Effector memory CD8-positive, alpha-beta T cell (primary cell): ENCODE results near the gene VOPP1.
"Not testable (repeated sequence)": the region's sequence is repeated elsewhere in the genome, so short reads cannot be mapped to it uniquely, and the experiment has no call there.

Experiments used
- ATAC-seq: fragments of 150-1000 bp; cut with Tn5 transposase; replicated peaks from 2 replicates; pipeline ENCODE4 v1.10.0; 2021; ENCODE audit warnings: mild to moderate bottlenecking, moderate library complexity
- DNase-seq, 3 experiments: peaks; one replicate each; pipeline ENCODE4 v3.0.0; 2021
- H3K27ac Mint-ChIP-seq, 2 donors: one replicate each; pipeline ENCODE4 v1.8.0; 2022; ENCODE audit warnings: mild to moderate bottlenecking in 2 of 2, mixed read lengths in 2 of 2, moderate library complexity in 2 of 2
- H3K27me3 Mint-ChIP-seq, 2 donors: one replicate each; pipeline ENCODE4 v1.8.0; 2022; ENCODE audit warnings: mixed read lengths in 2 of 2
- H3K36me3 Mint-ChIP-seq: one replicate; pipeline ENCODE4 v1.8.0; 2022; ENCODE audit warnings: mild to moderate bottlenecking, moderate library complexity, mixed read lengths; ENCODE audit not compliant: insufficient read depth
- H3K4me1 Mint-ChIP-seq, 2 donors: one replicate each; pipeline ENCODE4 v1.8.0; 2022; ENCODE audit warnings: low read depth in 2 of 2, mixed read lengths in 2 of 2
- H3K4me3 Mint-ChIP-seq, 2 donors: one replicate each; pipeline ENCODE4 v1.8.0; 2022; ENCODE audit warnings: mild to moderate bottlenecking in 2 of 2, mixed read lengths in 2 of 2, moderate library complexity in 2 of 2
- H3K9me3 Mint-ChIP-seq, 2 donors: one replicate each; pipeline ENCODE4 v1.8.0; 2022; ENCODE audit warnings: mixed read lengths in 2 of 2

Gene VOPP1

DNA sequence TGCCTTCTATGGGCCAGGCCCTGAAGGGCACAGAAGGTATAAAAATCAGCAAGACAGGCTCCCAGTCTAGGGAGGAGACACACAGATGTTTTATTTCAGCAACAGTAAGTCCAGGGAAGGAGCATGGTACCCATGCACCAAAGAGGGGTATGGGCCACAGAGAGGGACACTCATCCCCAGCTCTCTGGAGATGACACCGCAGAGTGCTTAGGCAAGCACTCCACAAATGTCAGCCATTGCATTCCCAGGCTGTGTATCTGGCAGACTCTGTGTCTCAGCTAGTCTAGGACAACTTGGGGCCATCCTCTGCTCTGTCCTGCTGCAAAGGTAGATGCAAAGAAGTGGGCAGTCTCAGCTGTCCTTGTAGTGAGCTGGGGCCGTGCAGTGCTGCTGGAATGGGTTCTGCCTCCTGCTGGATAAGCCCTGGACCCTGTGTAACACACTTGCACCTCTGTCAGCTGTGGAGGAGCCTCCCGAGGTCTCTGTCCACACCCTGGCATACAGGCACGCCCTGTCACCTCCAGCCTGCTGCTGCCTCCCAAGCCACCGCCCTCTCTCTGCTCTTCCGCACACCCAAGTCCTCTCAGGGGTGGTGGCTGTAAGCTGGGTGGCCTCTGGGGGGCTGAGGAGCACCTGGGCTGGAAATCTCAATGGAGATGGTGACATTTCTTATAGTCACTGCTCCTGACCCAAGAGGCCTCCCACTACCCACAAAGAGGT lies 57.6 kb downstream of the VOPP1 start:
- H3K9me3 Mint-ChIP-seq, result no peaks in the 10 kb centered on the region
- peak overlapping the region in 1 of 2 donors; percentile 25 for H3K4me3 Mint-ChIP-seq
- no peaks in the 10 kb centered on the region for H3K27me3 Mint-ChIP-seq
- H3K4me1 Mint-ChIP-seq, result peaks cover 49 to 55% of the 10 kb centered on the region in 2 donors
- peak overlapping the region; percentile 62 to 68 for H3K27ac Mint-ChIP-seq
- DNase-seq (no peak), ATAC-seq (no peak)
- peaks cover 54% of the 10 kb centered on the region for H3K36me3 Mint-ChIP-seq

DNA sequence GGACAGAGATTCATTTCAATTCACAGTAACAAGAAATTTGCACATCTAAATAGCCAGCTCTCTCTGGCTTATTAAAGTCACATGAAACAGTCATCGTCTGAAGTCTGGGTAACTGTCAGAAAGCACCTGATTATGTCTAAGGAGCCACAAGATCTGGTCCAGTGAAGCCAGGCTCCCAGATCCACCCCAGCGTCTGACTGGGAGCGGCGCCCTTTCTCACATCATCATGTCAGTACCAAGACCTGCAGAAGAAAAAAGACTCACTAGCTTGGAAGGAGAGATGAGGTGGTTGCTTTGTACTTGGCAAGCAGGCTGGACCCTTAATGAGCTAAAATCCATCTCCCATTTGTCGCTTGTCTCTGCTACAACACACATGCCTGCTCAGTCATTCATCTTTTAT lies 58.4 kb downstream of the VOPP1 start:
- H3K27me3 Mint-ChIP-seq, result no peaks in the 10 kb centered on the region
- H3K9me3 Mint-ChIP-seq, result no peaks in the 10 kb centered on the region
- peak overlapping the region in 1 of 2 donors; percentile 68 for H3K27ac Mint-ChIP-seq
- peaks cover 46% of the 10 kb centered on the region for H3K36me3 Mint-ChIP-seq
- peaks cover 49 to 57% of the 10 kb centered on the region in 2 donors for H3K4me1 Mint-ChIP-seq
- ATAC-seq, result no peak
- no peak overlapping the region for H3K4me3 Mint-ChIP-seq
- DNase-seq, result no peak

DNA sequence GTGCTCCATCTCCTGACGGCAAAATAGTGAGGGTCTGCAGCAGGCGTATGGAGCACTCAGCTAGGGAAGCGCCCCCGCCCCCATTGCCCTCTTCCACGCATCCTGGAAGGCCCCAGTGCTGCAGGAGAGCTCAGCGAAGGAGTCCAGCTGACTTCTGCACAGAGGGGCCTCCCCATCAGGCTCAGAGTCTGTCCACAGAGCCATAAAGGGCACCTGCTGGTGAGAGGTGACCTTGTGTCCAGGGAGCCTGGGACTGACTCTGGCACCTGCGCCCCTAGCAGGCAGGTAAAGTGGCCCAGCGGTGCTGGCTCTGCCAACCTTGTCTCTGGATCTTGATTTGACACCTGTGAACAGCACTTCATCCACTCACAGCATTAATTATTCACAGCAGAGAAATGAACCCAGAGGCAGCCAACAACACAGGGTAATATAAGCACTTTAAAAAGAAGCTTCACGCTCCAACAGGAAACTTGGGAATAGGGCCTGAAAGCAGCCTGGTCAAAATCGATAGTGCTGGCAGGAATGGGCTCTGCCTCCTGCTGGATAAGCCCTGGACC lies 59.6 kb downstream of the VOPP1 start:
- Mint-ChIP-seq H3K9me3 (no peaks in the 10 kb centered on the region), H3K36me3 (peaks cover 34% of the 10 kb centered on the region)
- no peak for DNase-seq

DNA sequence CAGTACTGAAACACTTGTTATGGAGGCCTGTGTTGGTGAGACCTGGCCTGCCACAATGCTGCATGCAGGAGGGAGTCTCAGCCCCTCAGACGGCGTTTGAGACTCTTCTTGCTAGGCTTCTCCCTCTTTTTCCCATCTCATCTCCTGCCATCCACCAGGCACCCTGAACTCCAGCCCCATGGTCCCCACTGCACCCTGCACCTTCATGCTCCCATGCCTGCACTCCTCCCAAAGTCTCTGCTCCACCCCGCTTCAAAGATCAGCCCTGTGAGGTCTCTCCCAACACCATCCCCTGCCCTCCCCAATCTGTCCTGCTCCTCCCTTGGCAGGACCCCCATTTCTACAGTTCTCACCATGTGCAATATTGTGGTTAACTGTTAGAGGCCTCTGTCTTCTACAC lies 61.7 kb downstream of the VOPP1 start:
- H3K27me3 Mint-ChIP-seq, result no peaks in the 10 kb centered on the region
- H3K27ac Mint-ChIP-seq, result no peak overlapping the region
- H3K4me1 Mint-ChIP-seq, result peaks cover 29 to 37% of the 10 kb centered on the region in 2 donors
- ATAC-seq (no peak), DNase-seq (no peak)
- H3K36me3 Mint-ChIP-seq, result peaks cover 23% of the 10 kb centered on the region
- no peaks in the 10 kb centered on the region for H3K9me3 Mint-ChIP-seq
- H3K4me3 Mint-ChIP-seq, result no peak overlapping the region

More for the DNA sequence above, 59.6 kb downstream of the VOPP1 start:
- Mint-ChIP-seq H3K4me3 (no peak overlapping the region), H3K27ac (peak overlapping the region in 1 of 2 donors; percentile 68), H3K4me1 (peaks cover 38 to 49% of the 10 kb centered on the region in 2 donors), H3K27me3 (no peaks in the 10 kb centered on the region)
- ATAC-seq, result no peak

DNA sequence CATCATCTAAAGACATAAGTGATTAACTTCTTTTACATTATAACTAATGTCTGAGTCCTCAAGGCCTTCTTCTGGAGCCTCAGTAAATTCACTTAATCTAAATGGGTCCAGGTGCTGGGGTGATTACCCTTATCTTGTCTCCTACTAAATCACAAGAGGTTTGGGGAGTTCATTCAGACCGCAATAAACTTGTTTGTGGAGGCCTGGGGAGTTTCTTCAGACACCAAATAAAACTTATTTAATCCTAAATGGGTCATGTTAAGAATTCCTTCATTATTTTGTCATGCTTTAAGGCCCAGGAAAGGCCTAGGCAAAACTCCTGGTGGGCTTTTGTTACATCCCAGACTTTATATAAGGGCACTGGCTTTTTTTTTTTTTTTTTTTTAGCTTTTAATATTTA lies 62.1 kb downstream of the VOPP1 start:
- Mint-ChIP-seq H3K36me3 (peaks cover 22% of the 10 kb centered on the region), H3K4me1 (peaks cover 29 to 35% of the 10 kb centered on the region in 2 donors)
- H3K27ac Mint-ChIP-seq, H3K9me3 Mint-ChIP-seq, ATAC-seq, H3K27me3 Mint-ChIP-seq, DNase-seq, H3K4me3 Mint-ChIP-seq: not testable (repeated sequence)

DNA sequence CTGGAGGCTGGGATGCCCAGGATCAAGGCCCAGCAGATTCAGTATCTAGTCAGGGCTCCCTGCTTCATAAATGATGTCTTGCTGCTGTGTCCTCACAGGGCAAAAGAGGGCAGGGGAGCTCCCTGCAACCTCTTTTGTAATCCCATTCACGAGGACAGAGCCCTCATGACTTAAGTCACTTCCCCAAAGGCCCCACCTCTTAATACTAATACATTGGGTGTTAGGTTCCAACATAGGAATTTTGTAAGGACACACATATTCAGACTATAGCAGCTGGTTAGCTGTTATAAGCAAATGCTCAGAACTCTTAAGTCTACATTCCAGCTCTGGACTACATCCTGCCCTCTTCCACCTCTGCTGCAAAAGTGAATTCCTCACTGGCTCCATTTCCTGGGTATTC lies 63.0 kb downstream of the VOPP1 start:
- Mint-ChIP-seq H3K27ac (peak overlapping the region in 1 of 2 donors; percentile 32), H3K27me3 (no peaks in the 10 kb centered on the region), H3K4me1 (peaks cover 34 to 37% of the 10 kb centered on the region in 2 donors), H3K9me3 (no peaks in the 10 kb centered on the region), H3K36me3 (peaks cover 24% of the 10 kb centered on the region), H3K4me3 (no peak overlapping the region)
- ATAC-seq (no peak), DNase-seq (no peak)

DNA sequence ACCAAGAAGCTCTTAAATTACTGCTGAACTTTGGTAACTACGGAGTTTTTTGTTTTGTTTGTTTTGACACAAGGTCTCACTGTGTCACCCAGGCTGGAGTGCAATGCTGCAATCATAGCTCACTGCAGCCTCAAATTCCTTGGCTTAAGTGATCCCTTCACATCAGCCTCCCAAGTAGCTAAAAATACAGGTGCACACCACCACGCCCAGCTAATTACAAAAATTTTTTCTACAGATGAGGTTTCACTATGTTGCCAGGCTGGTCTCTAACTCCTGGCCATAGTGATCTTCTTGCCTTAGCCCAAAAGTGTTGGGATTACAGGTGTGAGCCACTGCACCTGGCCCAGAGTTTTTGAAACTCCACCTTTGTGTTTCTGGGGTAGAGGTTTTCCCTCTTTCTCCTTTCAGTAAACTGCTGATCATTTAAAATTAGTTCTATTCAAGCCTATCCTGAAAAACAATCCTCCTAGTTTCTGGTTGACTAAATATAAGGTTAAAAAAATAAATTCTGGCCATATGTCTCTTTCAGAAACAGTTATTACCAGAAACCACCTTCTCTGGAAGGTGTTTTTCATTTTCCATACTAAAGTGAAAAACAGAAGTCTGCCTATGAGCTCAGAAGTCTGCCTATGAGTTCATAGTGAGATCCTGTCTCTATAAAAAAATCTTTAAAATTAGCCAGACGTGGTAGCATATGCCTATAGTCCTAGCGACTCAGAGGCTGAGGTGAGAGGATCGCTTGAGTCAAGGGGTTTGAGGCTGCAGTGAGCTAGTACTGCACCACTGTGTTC lies 63.9 kb downstream of the VOPP1 start:
- Mint-ChIP-seq H3K4me1 (peaks cover 38% of the 10 kb centered on the region in 2 donors), H3K27ac (no peak overlapping the region), H3K27me3 (no peaks in the 10 kb centered on the region), H3K36me3 (peaks cover 28% of the 10 kb centered on the region), H3K4me3 (no peak overlapping the region), H3K9me3 (no peaks in the 10 kb centered on the region)
- ATAC-seq (no peak), DNase-seq (no peak)

DNA sequence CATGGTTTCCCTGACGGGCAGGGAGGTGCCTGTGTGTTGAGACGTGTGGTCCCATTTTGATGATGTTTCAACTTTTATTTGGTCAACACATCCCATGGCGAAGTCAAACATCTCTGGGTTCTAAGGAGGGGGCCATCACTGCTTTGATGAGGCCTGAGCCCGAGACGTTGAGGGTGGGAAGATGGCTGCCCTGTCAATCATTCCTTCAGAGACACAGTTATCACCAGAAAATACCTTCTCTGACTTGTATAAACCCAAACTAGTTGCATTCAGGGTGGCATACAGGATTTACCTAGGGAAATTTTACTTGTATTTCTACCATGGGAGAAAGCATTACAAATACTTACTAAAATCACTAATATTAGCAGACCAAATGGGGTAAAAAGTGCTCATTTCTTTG lies 64.6 kb downstream of the VOPP1 start:
- DNase-seq, result no peak
- no peak for ATAC-seq
- Mint-ChIP-seq H3K27me3 (no peaks in the 10 kb centered on the region), H3K4me1 (peaks cover 38 to 39% of the 10 kb centered on the region in 2 donors), H3K4me3 (no peak overlapping the region), H3K9me3 (no peaks in the 10 kb centered on the region), H3K27ac (peak overlapping the region in 1 of 2 donors; percentile 16), H3K36me3 (peaks cover 24% of the 10 kb centered on the region)

DNA sequence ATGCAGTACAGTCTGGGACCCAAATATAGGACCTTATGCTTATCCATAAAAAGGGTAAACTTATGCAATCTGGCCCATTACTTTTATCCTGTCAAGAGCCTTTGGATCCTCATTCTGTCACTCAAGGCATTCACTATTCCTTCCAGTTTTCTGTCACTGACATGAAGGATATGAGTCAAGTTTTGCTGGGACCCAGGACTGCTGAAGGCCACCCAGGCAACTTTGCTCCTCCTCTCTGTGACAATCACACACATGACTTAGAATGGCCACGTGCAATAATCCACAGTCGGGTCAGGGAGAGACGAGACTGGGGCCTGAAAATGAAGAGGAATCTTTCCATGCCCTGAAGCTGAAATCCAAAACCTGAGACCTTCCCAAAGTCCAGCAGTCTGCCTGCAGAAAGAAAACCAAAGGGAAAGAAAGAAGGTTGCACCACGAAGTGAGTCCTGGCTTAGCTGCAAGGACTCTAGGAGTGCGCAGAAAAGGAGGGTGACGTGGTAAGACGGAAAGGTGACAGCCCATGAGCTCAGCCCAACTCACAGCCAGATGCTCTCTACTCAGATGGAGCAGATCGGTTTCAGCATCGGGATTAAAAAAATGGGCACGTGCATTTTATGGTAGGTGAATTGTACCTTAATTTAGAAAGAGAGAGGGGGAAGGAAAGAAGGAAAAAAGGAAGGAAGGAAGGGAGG lies 67.2 kb downstream of the VOPP1 start:
- no peak for DNase-seq

DNA sequence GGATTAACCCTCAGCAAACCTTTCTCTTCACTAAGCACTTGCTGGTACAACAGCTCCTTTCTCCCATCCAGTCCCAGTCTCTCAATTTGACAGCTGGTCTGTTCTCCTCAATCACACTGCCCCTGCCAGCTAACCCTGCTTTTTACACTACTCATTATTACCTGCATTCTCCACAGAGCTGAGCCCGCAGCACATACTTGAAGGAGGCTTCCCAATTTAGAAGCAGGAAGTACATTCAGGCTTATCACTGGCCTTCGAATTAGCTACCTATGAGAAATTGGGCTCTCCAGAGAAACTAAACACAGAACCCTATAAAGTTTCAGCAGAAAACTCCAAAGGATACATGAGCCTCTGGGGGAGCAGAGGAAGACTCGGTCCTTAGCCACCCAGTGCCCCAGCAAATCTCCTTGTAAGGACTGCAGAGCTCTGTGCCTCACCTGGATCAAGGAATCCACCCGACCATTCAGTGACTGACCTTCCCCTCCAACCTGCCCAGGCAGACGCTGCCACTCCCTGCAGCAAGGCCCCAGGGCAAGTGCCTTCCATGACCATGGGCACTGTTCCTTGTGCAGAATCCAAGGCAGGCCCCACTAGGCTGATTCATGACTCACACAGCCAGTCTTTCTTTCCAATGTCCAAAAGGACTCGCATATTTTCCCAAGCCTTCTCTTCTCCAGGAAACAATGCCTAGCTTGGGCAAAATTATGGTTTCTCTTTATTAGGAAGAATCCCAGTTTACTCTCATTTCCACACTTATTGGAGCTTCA lies 68.0 kb downstream of the VOPP1 start:
- H3K9me3 Mint-ChIP-seq, result no peaks in the 10 kb centered on the region
- no peaks in the 10 kb centered on the region for H3K27me3 Mint-ChIP-seq
- no peak for DNase-seq
- peaks cover 11% of the 10 kb centered on the region for H3K36me3 Mint-ChIP-seq
- ATAC-seq, result no peak
- H3K27ac Mint-ChIP-seq, result peak overlapping the region; percentile 55 to 88
- H3K4me3 Mint-ChIP-seq, result no peak overlapping the region
- H3K4me1 Mint-ChIP-seq, result peaks cover 38 to 44% of the 10 kb centered on the region in 2 donors

More for the DNA sequence above, 67.2 kb downstream of the VOPP1 start:
- peak overlapping the region; percentile 55 to 88 for H3K27ac Mint-ChIP-seq
- ATAC-seq, result no peak
- no peaks in the 10 kb centered on the region for H3K9me3 Mint-ChIP-seq
- no peaks in the 10 kb centered on the region for H3K27me3 Mint-ChIP-seq
- H3K4me1 Mint-ChIP-seq, result peaks cover 35 to 42% of the 10 kb centered on the region in 2 donors
- H3K36me3 Mint-ChIP-seq, result peaks cover 11% of the 10 kb centered on the region
- no peak overlapping the region for H3K4me3 Mint-ChIP-seq

DNA sequence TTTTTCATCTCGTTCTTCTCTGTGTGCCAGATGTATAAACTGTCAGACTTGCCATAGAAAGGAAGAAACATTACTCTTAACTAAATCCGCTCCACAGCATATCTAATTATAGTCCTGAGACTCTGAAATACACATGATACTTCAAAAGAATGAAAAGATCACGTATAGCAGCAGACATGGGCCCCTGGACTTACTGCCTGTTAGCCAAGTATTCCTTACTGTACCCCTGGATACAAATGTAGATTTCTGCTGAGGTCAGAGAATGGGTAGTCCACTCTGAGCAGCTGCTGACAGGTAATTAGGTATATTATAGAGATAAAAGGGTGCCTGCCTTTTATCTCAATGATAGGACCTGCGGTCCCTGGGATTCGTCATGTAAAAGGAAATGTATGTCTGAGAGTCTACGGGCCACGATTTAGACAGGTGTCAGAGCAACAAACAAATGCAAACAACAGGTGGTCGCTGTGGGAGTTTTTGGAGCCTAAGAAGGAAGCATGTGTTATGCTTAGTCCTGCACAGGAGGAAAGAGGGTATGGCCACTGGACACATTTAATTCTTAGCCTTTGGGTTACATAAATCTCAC lies 69.4 kb downstream of the VOPP1 start:
- H3K36me3 Mint-ChIP-seq, result peaks cover 14% of the 10 kb centered on the region
- H3K4me3 Mint-ChIP-seq, result no peak overlapping the region
- no peaks in the 10 kb centered on the region for H3K9me3 Mint-ChIP-seq
- peaks cover 49 to 56% of the 10 kb centered on the region in 2 donors for H3K4me1 Mint-ChIP-seq
- no peaks in the 10 kb centered on the region for H3K27me3 Mint-ChIP-seq
- H3K27ac Mint-ChIP-seq, result peak overlapping the region; percentile 2 to 56
- no peak for ATAC-seq
- no peak for DNase-seq

DNA sequence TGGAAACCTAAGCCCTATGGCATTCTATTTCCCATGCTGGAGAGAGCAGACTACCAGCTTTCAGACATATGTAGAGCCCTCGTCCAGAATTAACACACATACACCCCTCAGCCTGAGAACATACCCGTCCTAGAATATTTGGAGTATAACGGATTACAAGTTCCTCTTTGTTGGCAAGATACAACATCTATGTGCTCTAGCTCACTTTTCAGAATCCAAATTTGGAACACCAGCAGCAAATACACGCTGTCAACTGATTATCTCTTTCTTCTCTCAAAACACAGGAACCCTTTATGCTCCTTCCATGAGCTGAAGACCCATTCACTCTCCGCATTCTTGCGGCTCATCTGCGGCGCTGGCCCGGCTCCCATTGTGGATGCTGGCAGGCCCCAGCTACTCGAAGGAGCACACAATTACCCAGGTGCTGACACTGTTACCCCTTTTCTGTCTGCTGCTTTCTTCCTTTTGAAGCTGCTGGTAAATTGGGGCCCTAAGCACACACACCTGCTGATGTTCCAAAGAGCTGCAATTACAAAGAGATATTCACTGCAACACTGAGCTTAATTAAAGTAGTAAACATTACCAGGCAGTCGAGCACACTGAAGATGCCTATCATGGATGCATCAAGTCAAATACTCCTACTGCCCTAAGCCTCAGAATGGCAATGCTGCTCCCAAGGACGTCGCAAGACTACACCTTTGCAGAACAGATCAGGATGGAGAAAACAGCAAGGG lies 70.0 kb downstream of the VOPP1 start:
- Mint-ChIP-seq H3K36me3 (peaks cover 14% of the 10 kb centered on the region), H3K4me3 (no peak overlapping the region), H3K9me3 (no peaks in the 10 kb centered on the region), H3K27me3 (no peaks in the 10 kb centered on the region), H3K27ac (peak overlapping the region in 1 of 2 donors; percentile 86), H3K4me1 (peaks cover 54 to 56% of the 10 kb centered on the region in 2 donors)
- ATAC-seq (no peak), DNase-seq (no peak)
